Lower lobe of right lung (tissue), 2 donors: Measurements from ENCODE around the gene FOXP1. TPM values are rescaled to one million over a fixed set of nuclear protein-coding genes. Genes with fewer than 3 reads are reported as not detected.
A peak's percentile ranks its signal among the peaks of the same experiment; 100 is the strongest.

Experiments
- ATAC-seq, 2 donors: fragments of 200-7000 bp; cut with Tn5 transposase; one replicate each; pipeline ENCODE4 v1.9.1; 2020 to 2022; ENCODE audit warnings: mild to moderate bottlenecking in 2 of 2, moderate library complexity in 2 of 2
- DNase-seq: peaks from one replicate; pipeline ENCODE4 v3.0.0-alpha.2; 2020
- H3K27ac ChIP-seq: fragments of 200-600 bp; one replicate; pipeline ENCODE4 v1.8.0; 2022
- H3K27me3 ChIP-seq: fragments of 200-600 bp; one replicate; pipeline ENCODE4 v1.8.0; 2022; ENCODE audit warnings: low read depth
- H3K36me3 ChIP-seq: fragments of 200-600 bp; one replicate; pipeline ENCODE4 v1.8.0; 2022; ENCODE audit warnings: mild to moderate bottlenecking
- H3K4me1 ChIP-seq: fragments of 200-600 bp; one replicate; pipeline ENCODE4 v1.8.0; 2022
- H3K4me3 ChIP-seq: fragments of 200-600 bp; one replicate; pipeline ENCODE4 v1.8.0; 2022; ENCODE audit warnings: mild to moderate bottlenecking
- H3K9me3 ChIP-seq: fragments of 200-600 bp; one replicate; pipeline ENCODE4 v1.8.0; 2022
- CTCF ChIP-seq: fragments of 200-600 bp; IDR thresholded peaks from one replicate; pipeline ENCODE4 v1.8.0; 2022; ENCODE audit warnings: antibody characterized with exemption, mild to moderate bottlenecking
- intact Hi-C: fragments of 100-400 bp; cut with DNase I; formaldehyde crosslinking; loops from one replicate; pipeline ENCODE4 v1.11.0; 2022
- total RNA-seq: library from RNA; stranded (reverse); fragmentation: NEBNext Ultra II Directional; extraction: Animal tissue kit (Norgen Biotek cat#: 25700); gene quantifications from one replicate; pipeline ENCODE4 v1.2.1, GENCODE V29; 2021
- donor health status: DM: no; HTN: yes; CAD: no; lungs with severe emphysema.

Gene FOXP1
- total RNA-seq, 1 donor from 2014 or later, result 138 TPM

- Histone ChIP-seq H3K4me3 (no peak overlapping the region), H3K27me3 (no peaks in the 10 kb centered on the region), H3K9me3 (no peaks in the 10 kb centered on the region), H3K27ac (no peak overlapping the region), H3K4me1 (peaks cover 64% of the 10 kb centered on the region), H3K36me3 (peaks cover 32% of the 10 kb centered on the region)
- TF ChIP-seq CTCF, result no peak
- ATAC-seq (no peak), DNase-seq (no peak)
- intact Hi-C loops, result no loop called here
Observed at GRCh38 chr3:71033681-71034220, 549.8 kb downstream of the FOXP1 start.

GRCh38 chr3:71031914-71032521 lies 551.5 kb downstream of the FOXP1 start:
- DNase-seq (no peak), ATAC-seq (peak in 1 of 2 donors; percentile 29)
- H3K27me3 ChIP-seq, result no peaks in the 10 kb centered on the region
- H3K4me1 ChIP-seq, result peaks cover 57% of the 10 kb centered on the region
- peaks cover 16% of the 10 kb centered on the region for H3K36me3 ChIP-seq
- no peak for TF ChIP-seq CTCF
- intact Hi-C loops, result no loop called here
- H3K27ac ChIP-seq, result peak overlapping the region; percentile 42
- H3K4me3 ChIP-seq, result no peak overlapping the region
- H3K9me3 ChIP-seq, result no peaks in the 10 kb centered on the region

DNA sequence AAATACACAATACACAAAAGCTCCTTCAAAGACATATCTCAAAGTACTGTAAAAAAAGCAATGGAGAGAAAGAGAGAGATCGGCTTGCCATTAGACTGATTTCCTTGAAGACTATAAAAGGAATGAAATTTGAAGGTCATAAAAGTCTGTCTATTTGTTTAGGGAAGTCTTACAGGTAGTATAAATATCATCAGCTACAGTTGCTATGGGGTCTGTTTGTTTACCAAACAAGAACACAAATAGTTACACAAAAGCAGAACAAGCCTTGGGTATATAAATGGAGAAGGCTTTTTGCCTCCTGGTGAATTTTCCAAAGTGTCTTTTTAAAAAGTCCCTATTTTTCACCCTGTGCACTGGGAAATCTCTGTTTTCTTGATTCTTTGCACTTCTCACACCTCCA lies 552.3 kb downstream of the FOXP1 start:
- DNase-seq (no peak), ATAC-seq (peak; percentile 25 to 60)
- Histone ChIP-seq H3K4me1 (peaks cover 57% of the 10 kb centered on the region), H3K27ac (peak overlapping the region; percentile 42), H3K27me3 (no peaks in the 10 kb centered on the region), H3K36me3 (peaks cover 13% of the 10 kb centered on the region), H3K4me3 (no peak overlapping the region), H3K9me3 (no peaks in the 10 kb centered on the region)
- TF ChIP-seq CTCF, result no peak
- intact Hi-C loops, result no loop called here

- no peak for TF ChIP-seq CTCF
- intact Hi-C loops, result no loop called here
- Histone ChIP-seq H3K36me3 (peaks cover 13% of the 10 kb centered on the region), H3K9me3 (no peaks in the 10 kb centered on the region), H3K27ac (no peak overlapping the region), H3K4me1 (peaks cover 57% of the 10 kb centered on the region), H3K27me3 (no peaks in the 10 kb centered on the region), H3K4me3 (no peak overlapping the region)
- no peak for ATAC-seq
- no peak for DNase-seq
Observed at GRCh38 chr3:71030748-71031147, 552.8 kb downstream of the FOXP1 start.

DNA sequence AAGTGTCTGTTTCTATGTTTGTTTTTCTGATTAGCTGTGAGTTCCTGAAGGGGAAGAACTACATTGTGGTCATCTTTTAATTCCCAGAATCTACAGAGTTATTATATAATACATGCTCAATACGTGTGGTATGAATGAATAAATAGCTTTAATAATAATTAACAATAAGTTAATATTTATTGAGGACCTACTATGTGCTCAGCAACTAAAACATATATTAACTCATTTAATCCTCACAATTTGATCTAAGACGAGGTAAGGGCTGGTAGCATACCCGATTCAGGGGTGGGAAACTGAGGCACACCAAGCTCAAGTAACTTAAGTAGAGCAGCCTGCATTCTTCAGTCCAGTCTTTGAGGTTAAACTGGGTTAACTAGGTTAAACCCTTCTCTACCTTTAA lies 553.8 kb downstream of the FOXP1 start:
- no peak for TF ChIP-seq CTCF
- Histone ChIP-seq H3K36me3 (peaks cover 13% of the 10 kb centered on the region), H3K4me1 (peaks cover 55% of the 10 kb centered on the region), H3K4me3 (no peak overlapping the region), H3K9me3 (no peaks in the 10 kb centered on the region), H3K27me3 (no peaks in the 10 kb centered on the region), H3K27ac (no peak overlapping the region)
- DNase-seq (no peak), ATAC-seq (no peak)
- intact Hi-C loops, result no loop called here
